GM12892 (cell line): ENCODE data around the gene YY1.

Source experiments
- DNase-seq: peaks from one replicate; pipeline ENCODE4 v3.0.0; 2011; ENCODE audit not compliant: insufficient read length
- FAIRE-seq: peaks from 2 replicates; lab custom pipeline; 2011; peaks lifted over from hg19 to GRCh38; lab: Jason Lieb, UNC
- POLR2A ChIP-seq: IDR thresholded peaks from 2 replicates; pipeline ENCODE4 v1.6.1; 2011; ENCODE audit warnings: low read depth, low read length, control low read depth
- POLR2AphosphoS5 ChIP-seq: IDR thresholded peaks from 2 replicates; pipeline ENCODE4 v1.6.1; 2011; ENCODE audit warnings: low read depth, low read length, control low read depth
- TAF1 ChIP-seq: IDR thresholded peaks from 2 replicates; pipeline ENCODE4 v1.6.1; 2011; ENCODE audit warnings: low read depth, mild to moderate bottlenecking, control low read depth, low read length, borderline replicate concordance

YY1 gene

GRCh38 chr14:100321473-100322137 is 82.7 kb downstream of the YY1 start:
- FAIRE-seq (no peak), DNase-seq (no peak)
- TF ChIP-seq POLR2AphosphoS5 (no peak), POLR2A (no peak), TAF1 (no peak)

GRCh38 chr14:100322138-100322957 is 83.4 kb downstream of the YY1 start:
- no peak for FAIRE-seq

GRCh38 chr14:100323121-100323941 is 84.4 kb downstream of the YY1 start, which contains the start of gene SLC25A47:
Gene SLC25A47, plus strand, starts transcription at chr14:100323339. Its CDS starts 76 bp downstream, at chr14:100323415.
- no peak for DNase-seq
- FAIRE-seq = no peak
- TF ChIP-seq POLR2AphosphoS5 (no peak), TAF1 (no peak), POLR2A (no peak)

More at GRCh38 chr14:100322138-100322957, 83.4 kb downstream of the YY1 start:
- DNase-seq = no peak
- TF ChIP-seq POLR2A = no peak
- no peak for TF ChIP-seq TAF1
- TF ChIP-seq POLR2AphosphoS5 = no peak

GRCh38 chr14:100323942-100324307 is 85.0 kb downstream of the YY1 start:
- TF ChIP-seq POLR2A (no peak), TAF1 (no peak), POLR2AphosphoS5 (no peak)
- no peak for FAIRE-seq
- DNase-seq = no peak

- TF ChIP-seq POLR2A (no peak), POLR2AphosphoS5 (no peak), TAF1 (no peak)
- FAIRE-seq (no peak), DNase-seq (no peak)
Observed at GRCh38 chr14:100325231-100325632, 86.3 kb downstream of the YY1 start.

- TF ChIP-seq POLR2AphosphoS5 = no peak
- TF ChIP-seq POLR2A = no peak
- TF ChIP-seq TAF1 = no peak
- FAIRE-seq (no peak), DNase-seq (no peak)
Observed at GRCh38 chr14:100325958-100326357, 87.0 kb downstream of the YY1 start.

GRCh38 chr14:100327128-100327527 is 88.2 kb downstream of the YY1 start:
- no peak for FAIRE-seq

GRCh38 chr14:100328495-100329163 is 89.7 kb downstream of the YY1 start:
- no peak for DNase-seq
- FAIRE-seq = no peak
- TF ChIP-seq POLR2A (no peak), TAF1 (no peak), POLR2AphosphoS5 (no peak)

More at GRCh38 chr14:100327128-100327527, 88.2 kb downstream of the YY1 start:
- TF ChIP-seq POLR2A (no peak), TAF1 (no peak), POLR2AphosphoS5 (no peak)
- no peak for DNase-seq

- no peak for DNase-seq
- FAIRE-seq = no peak
- no peak for TF ChIP-seq POLR2AphosphoS5
- TF ChIP-seq TAF1 = no peak
- TF ChIP-seq POLR2A = no peak
Observed at GRCh38 chr14:100329233-100330006, 90.5 kb downstream of the YY1 start.

- FAIRE-seq (no peak), DNase-seq (no peak)
- TF ChIP-seq TAF1 (no peak), POLR2A (no peak), POLR2AphosphoS5 (no peak)
Observed at GRCh38 chr14:100330007-100330344, 91.0 kb downstream of the YY1 start.
